Activated naive CD8-positive, alpha-beta T cell treated with anti-CD3 and anti-CD28 coated beads for 36 hours (primary cell): ENCODE data around the gene AQR. TPM values are rescaled to one million over a fixed set of nuclear protein-coding genes. Genes with fewer than 3 reads are reported as not detected.

Experiments
- DNase-seq: peaks from one replicate; pipeline ENCODE4 v3.0.0; 2021
- H3K27ac Mint-ChIP-seq: one replicate; pipeline ENCODE4 v1.8.0; 2022; ENCODE audit warnings: mild to moderate bottlenecking, moderate library complexity, mixed read lengths
- H3K27me3 Mint-ChIP-seq: one replicate; pipeline ENCODE4 v1.8.0; 2022; ENCODE audit warnings: mild to moderate bottlenecking, mixed read lengths
- H3K36me3 Mint-ChIP-seq: one replicate; pipeline ENCODE4 v1.8.0; 2021; ENCODE audit warnings: mild to moderate bottlenecking, mixed read lengths
- H3K4me1 Mint-ChIP-seq: one replicate; pipeline ENCODE4 v1.8.0; 2021; ENCODE audit warnings: mixed read lengths
- H3K4me3 Mint-ChIP-seq: one replicate; pipeline ENCODE4 v1.8.0; 2022; ENCODE audit warnings: mild to moderate bottlenecking, moderate library complexity, mixed read lengths
- H3K9me3 Mint-ChIP-seq: one replicate; pipeline ENCODE4 v1.8.0; 2022; ENCODE audit warnings: mixed read lengths
- total RNA-seq, 2 experiments: library from RNA; stranded (reverse); gene quantifications; one replicate each; pipeline ENCODE4 v1.2.3, GENCODE V29; 2021

AQR gene
- total RNA-seq, 2 experiments from 2014 or later: 44.5 to 45.3 TPM

- peaks cover 4% of the 10 kb centered on the region for H3K9me3 Mint-ChIP-seq
- H3K27me3 Mint-ChIP-seq: no peaks in the 10 kb centered on the region
- no peak for DNase-seq
- H3K4me1 Mint-ChIP-seq: no peaks in the 10 kb centered on the region
- H3K27ac Mint-ChIP-seq: no peak overlapping the region
- peaks cover 59% of the 10 kb centered on the region for H3K36me3 Mint-ChIP-seq
- H3K4me3 Mint-ChIP-seq: no peak overlapping the region
Observed at GRCh38 chr15:34869110-34869509, 100.4 kb downstream of the AQR start.

- no peak for DNase-seq
- H3K27me3 Mint-ChIP-seq: no peaks in the 10 kb centered on the region
- no peaks in the 10 kb centered on the region for H3K4me1 Mint-ChIP-seq
- H3K4me3 Mint-ChIP-seq: no peak overlapping the region
- peaks cover 4% of the 10 kb centered on the region for H3K9me3 Mint-ChIP-seq
- no peak overlapping the region for H3K27ac Mint-ChIP-seq
- H3K36me3 Mint-ChIP-seq: peaks cover 41% of the 10 kb centered on the region
Observed at GRCh38 chr15:34865531-34865930, 104.0 kb downstream of the AQR start.

- H3K36me3 Mint-ChIP-seq: peaks cover 29% of the 10 kb centered on the region
- no peaks in the 10 kb centered on the region for H3K9me3 Mint-ChIP-seq
- no peaks in the 10 kb centered on the region for H3K4me1 Mint-ChIP-seq
- no peak overlapping the region for H3K4me3 Mint-ChIP-seq
- DNase-seq: no peak
- H3K27ac Mint-ChIP-seq: no peak overlapping the region
- H3K27me3 Mint-ChIP-seq: no peaks in the 10 kb centered on the region
Observed at GRCh38 chr15:34861214-34861613, 108.3 kb downstream of the AQR start.

- Mint-ChIP-seq H3K4me1 (peaks cover 6% of the 10 kb centered on the region), H3K4me3 (no peak overlapping the region), H3K27me3 (no peaks in the 10 kb centered on the region), H3K9me3 (no peaks in the 10 kb centered on the region), H3K36me3 (peaks cover 36% of the 10 kb centered on the region), H3K27ac (no peak overlapping the region)
- no peak for DNase-seq
Observed at GRCh38 chr15:34855893-34856292, 113.6 kb downstream of the AQR start.

- Mint-ChIP-seq H3K36me3 (peaks cover 36% of the 10 kb centered on the region), H3K4me1 (peaks cover 6% of the 10 kb centered on the region), H3K9me3 (no peaks in the 10 kb centered on the region), H3K27me3 (no peaks in the 10 kb centered on the region), H3K4me3 (no peak overlapping the region), H3K27ac (no peak overlapping the region)
- DNase-seq: no peak
Observed at GRCh38 chr15:34855413-34855812, 114.1 kb downstream of the AQR start.

GRCh38 chr15:34854232-34854631, 115.3 kb downstream of the AQR start:
- Mint-ChIP-seq H3K9me3 (no peaks in the 10 kb centered on the region), H3K27me3 (no peaks in the 10 kb centered on the region), H3K4me1 (peaks cover 6% of the 10 kb centered on the region), H3K36me3 (peaks cover 32% of the 10 kb centered on the region), H3K27ac (no peak overlapping the region), H3K4me3 (no peak overlapping the region)
- no peak for DNase-seq

- Mint-ChIP-seq H3K9me3 (no peaks in the 10 kb centered on the region), H3K27ac (no peak overlapping the region), H3K36me3 (peaks cover 27% of the 10 kb centered on the region), H3K27me3 (no peaks in the 10 kb centered on the region), H3K4me3 (no peak overlapping the region), H3K4me1 (peaks cover 6% of the 10 kb centered on the region)
- no peak for DNase-seq
Observed at GRCh38 chr15:34853001-34853758, 116.4 kb downstream of the AQR start.

GRCh38 chr15:34851751-34852150, 117.8 kb downstream of the AQR start:
- Mint-ChIP-seq H3K36me3 (peaks cover 17% of the 10 kb centered on the region), H3K27ac (no peak overlapping the region), H3K4me1 (peaks cover 6% of the 10 kb centered on the region), H3K27me3 (no peaks in the 10 kb centered on the region), H3K4me3 (no peak overlapping the region), H3K9me3 (no peaks in the 10 kb centered on the region)
- no peak for DNase-seq

- Mint-ChIP-seq H3K4me1 (peaks cover 6% of the 10 kb centered on the region), H3K36me3 (peaks cover 17% of the 10 kb centered on the region), H3K4me3 (no peak overlapping the region), H3K9me3 (no peaks in the 10 kb centered on the region), H3K27me3 (no peaks in the 10 kb centered on the region), H3K27ac (no peak overlapping the region)
- DNase-seq: no peak
Observed at GRCh38 chr15:34851007-34851406, 118.5 kb downstream of the AQR start.

- H3K9me3 Mint-ChIP-seq: no peaks in the 10 kb centered on the region
- no peaks in the 10 kb centered on the region for H3K27me3 Mint-ChIP-seq
- peaks cover 12% of the 10 kb centered on the region for H3K36me3 Mint-ChIP-seq
- no peak overlapping the region for H3K27ac Mint-ChIP-seq
- H3K4me1 Mint-ChIP-seq: peaks cover 6% of the 10 kb centered on the region
- no peak overlapping the region for H3K4me3 Mint-ChIP-seq
- no peak for DNase-seq
Observed at GRCh38 chr15:34850121-34850520, 119.4 kb downstream of the AQR start.

- H3K27me3 Mint-ChIP-seq: no peaks in the 10 kb centered on the region
- no peak for DNase-seq
- no peak overlapping the region for H3K4me3 Mint-ChIP-seq
- H3K9me3 Mint-ChIP-seq: no peaks in the 10 kb centered on the region
- peaks cover 6% of the 10 kb centered on the region for H3K4me1 Mint-ChIP-seq
- peaks cover 6% of the 10 kb centered on the region for H3K36me3 Mint-ChIP-seq
- no peak overlapping the region for H3K27ac Mint-ChIP-seq
Observed at GRCh38 chr15:34849364-34849959, 120.1 kb downstream of the AQR start.

- Mint-ChIP-seq H3K4me1 (peaks cover 6% of the 10 kb centered on the region), H3K36me3 (no peaks in the 10 kb centered on the region), H3K27ac (no peak overlapping the region), H3K9me3 (no peaks in the 10 kb centered on the region), H3K4me3 (no peak overlapping the region), H3K27me3 (no peaks in the 10 kb centered on the region)
- no peak for DNase-seq
Observed at GRCh38 chr15:34847598-34847997, 121.9 kb downstream of the AQR start.

GRCh38 chr15:34841262-34841725, 128.2 kb downstream of the AQR start:
- Mint-ChIP-seq H3K4me1 (no peaks in the 10 kb centered on the region), H3K27me3 (no peaks in the 10 kb centered on the region), H3K4me3 (no peak overlapping the region)

GRCh38 chr15:34838282-34838681, 131.3 kb downstream of the AQR start:
- Mint-ChIP-seq H3K27me3 (peaks cover 9% of the 10 kb centered on the region), H3K9me3 (no peaks in the 10 kb centered on the region), H3K27ac (no peak overlapping the region), H3K36me3 (no peaks in the 10 kb centered on the region), H3K4me1 (no peaks in the 10 kb centered on the region), H3K4me3 (no peak overlapping the region)
- DNase-seq: no peak

More at GRCh38 chr15:34841262-34841725, 128.2 kb downstream of the AQR start:
- Mint-ChIP-seq H3K36me3 (no peaks in the 10 kb centered on the region), H3K9me3 (no peaks in the 10 kb centered on the region), H3K27ac (no peak overlapping the region)
- no peak for DNase-seq

GRCh38 chr15:34837246-34838016, 132.1 kb downstream of the AQR start:
- Mint-ChIP-seq H3K27ac (no peak overlapping the region), H3K9me3 (no peaks in the 10 kb centered on the region), H3K4me1 (no peaks in the 10 kb centered on the region), H3K36me3 (no peaks in the 10 kb centered on the region), H3K27me3 (peaks cover 13% of the 10 kb centered on the region), H3K4me3 (no peak overlapping the region)
- no peak for DNase-seq
